Peyer's patch (tissue), 4 donors: ENCODE measurements around the gene ARHGEF16.

ENCODE experiments used
- POLR2A ChIP-seq, 2 donors: fragments of 450-650 bp; IDR thresholded peaks; one replicate each; pipeline ENCODE4 v1.5.1; 2017; ENCODE audit warnings: antibody characterized with exemption in 2 of 2, mild to moderate bottlenecking in 2 of 2, moderate library complexity in 2 of 2
- TF ChIP-seq, protein P1 (sequence below), 6 experiments: fragments of 450-650 bp in 4 of 6; fragments of 200-600 bp in 2 of 6; sonication (generic) in 1 of 6; IDR thresholded peaks; one replicate each; pipeline ENCODE4 v1.5.1; 2017 to 2019; ENCODE audit warnings: antibody characterized with exemption in 6 of 6, mild to moderate bottlenecking in 3 of 6, moderate library complexity in 1 of 6

GRCh38 chr1:3450202-3450863 is 4.1 kb upstream of the ARHGEF16 start:
- TF ChIP-seq, protein P1, sequence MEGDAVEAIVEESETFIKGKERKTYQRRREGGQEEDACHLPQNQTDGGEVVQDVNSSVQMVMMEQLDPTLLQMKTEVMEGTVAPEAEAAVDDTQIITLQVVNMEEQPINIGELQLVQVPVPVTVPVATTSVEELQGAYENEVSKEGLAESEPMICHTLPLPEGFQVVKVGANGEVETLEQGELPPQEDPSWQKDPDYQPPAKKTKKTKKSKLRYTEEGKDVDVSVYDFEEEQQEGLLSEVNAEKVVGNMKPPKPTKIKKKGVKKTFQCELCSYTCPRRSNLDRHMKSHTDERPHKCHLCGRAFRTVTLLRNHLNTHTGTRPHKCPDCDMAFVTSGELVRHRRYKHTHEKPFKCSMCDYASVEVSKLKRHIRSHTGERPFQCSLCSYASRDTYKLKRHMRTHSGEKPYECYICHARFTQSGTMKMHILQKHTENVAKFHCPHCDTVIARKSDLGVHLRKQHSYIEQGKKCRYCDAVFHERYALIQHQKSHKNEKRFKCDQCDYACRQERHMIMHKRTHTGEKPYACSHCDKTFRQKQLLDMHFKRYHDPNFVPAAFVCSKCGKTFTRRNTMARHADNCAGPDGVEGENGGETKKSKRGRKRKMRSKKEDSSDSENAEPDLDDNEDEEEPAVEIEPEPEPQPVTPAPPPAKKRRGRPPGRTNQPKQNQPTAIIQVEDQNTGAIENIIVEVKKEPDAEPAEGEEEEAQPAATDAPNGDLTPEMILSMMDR (IDR thresholded peaks at IDR 0.05): no peak
- TF ChIP-seq POLR2A (IDR thresholded peaks at IDR 0.05): no peak
